Left lung (tissue), 10 donors: ENCODE data around the gene DNM3. TPM values are rescaled to one million over a fixed set of nuclear protein-coding genes. Genes with fewer than 3 reads are reported as not detected.
A peak's percentile ranks its signal among the peaks of the same experiment; 100 is the strongest.

Experiments used
- ATAC-seq: fragments of 200-7000 bp; cut with Tn5 transposase; one replicate; pipeline ENCODE4 v1.9.1; 2020; ENCODE audit warnings: moderate library complexity
- DNase-seq, 4 donors: peaks; one replicate each; pipeline ENCODE4 v3.0.0-alpha.2; 2013 to 2020
- H3K27ac ChIP-seq, 2 donors: fragments of 200-600 bp; sonication (generic) in 1 of 2; one replicate each; pipeline versions ENCODE4 v1.5.0 to v1.8.0; 2020 to 2021
- H3K27me3 ChIP-seq, 2 donors: fragments of 200-600 bp; sonication (generic) in 1 of 2; one replicate each; pipeline versions ENCODE4 v1.5.0 to v1.8.0; 2020 to 2021
- H3K36me3 ChIP-seq, 2 donors: fragments of 200-600 bp; sonication (generic) in 1 of 2; one replicate each; pipeline versions ENCODE4 v1.5.0 to v1.8.0; 2020 to 2021
- H3K4me1 ChIP-seq, 2 donors: fragments of 200-600 bp; one replicate each; pipeline ENCODE4 v1.8.0; 2021
- H3K4me3 ChIP-seq, 2 donors: fragments of 200-600 bp; sonication (generic) in 1 of 2; one replicate each; pipeline versions ENCODE4 v1.5.0 to v1.8.0; 2020 to 2021; ENCODE audit warnings: mild to moderate bottlenecking in 1 of 2
- H3K9me3 ChIP-seq, 2 donors: fragments of 200-600 bp; sonication (generic) in 1 of 2; one replicate each; pipeline versions ENCODE4 v1.5.0 to v1.8.0; 2020 to 2021
- intact Hi-C, 2 donors: fragments of 100-400 bp; cut with DNase I; formaldehyde crosslinking; loops; one replicate each; pipeline versions ENCODE4 v1.11.2 to v1.14.2; 2022
- polyA plus RNA-seq, 6 donors: library from polyadenylated mRNA; unstranded; fragments of 120-200 nt; gene quantifications; one replicate each; pipeline ENCODE4 v1.2.1, GENCODE V29; 2013; ENCODE audit not compliant: insufficient read length in 6 of 6
- total RNA-seq, 2 donors: library from RNA; stranded (reverse); fragmentation: NEBNext Ultra II Directional; extraction: Animal tissue kit (Norgen Biotek cat#: 25700); gene quantifications; one replicate each; pipeline ENCODE4 v1.2.1, GENCODE V29; 2021
- TF ChIP-seq, protein P1 (sequence below), 2 donors: fragments of 200-600 bp; sonication (generic) in 1 of 2; IDR thresholded peaks; one replicate each; pipeline versions ENCODE4 v1.5.0 to v1.8.0; 2021; ENCODE audit warnings: antibody characterized with exemption in 2 of 2
- donor health status: DM: no; HTN: yes; CAD: no.
- donor health status: DM: no; HTN: no; CAD: no.

The DNM3 gene
- total and polyA plus RNA-seq, 8 donors = 5.2 to 7.7 (median 6.3) TPM

DNA sequence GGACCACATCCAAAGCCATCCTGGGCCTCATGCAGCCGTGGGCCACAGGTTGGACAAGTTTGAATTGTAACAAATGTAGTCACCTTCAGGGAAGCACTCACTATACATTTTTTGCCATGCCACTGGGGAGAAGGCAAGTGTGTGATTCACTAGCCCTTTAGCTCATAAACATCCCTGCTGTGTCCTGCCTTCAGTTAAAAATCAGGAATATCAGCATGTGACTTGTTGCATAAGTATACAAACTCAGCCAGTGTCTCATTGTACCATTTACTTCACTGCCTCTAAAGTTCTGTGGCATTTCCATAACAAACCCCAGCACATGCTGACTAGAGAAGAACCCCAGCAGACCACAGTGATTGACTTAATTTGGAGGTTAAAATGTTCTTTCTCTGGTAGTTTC, 437.2 kb downstream of the DNM3 start:
- no peak overlapping the region for H3K4me3 ChIP-seq
- H3K27ac ChIP-seq = peak overlapping the region in 1 of 2 donors; percentile 61
- TF ChIP-seq, protein P1, sequence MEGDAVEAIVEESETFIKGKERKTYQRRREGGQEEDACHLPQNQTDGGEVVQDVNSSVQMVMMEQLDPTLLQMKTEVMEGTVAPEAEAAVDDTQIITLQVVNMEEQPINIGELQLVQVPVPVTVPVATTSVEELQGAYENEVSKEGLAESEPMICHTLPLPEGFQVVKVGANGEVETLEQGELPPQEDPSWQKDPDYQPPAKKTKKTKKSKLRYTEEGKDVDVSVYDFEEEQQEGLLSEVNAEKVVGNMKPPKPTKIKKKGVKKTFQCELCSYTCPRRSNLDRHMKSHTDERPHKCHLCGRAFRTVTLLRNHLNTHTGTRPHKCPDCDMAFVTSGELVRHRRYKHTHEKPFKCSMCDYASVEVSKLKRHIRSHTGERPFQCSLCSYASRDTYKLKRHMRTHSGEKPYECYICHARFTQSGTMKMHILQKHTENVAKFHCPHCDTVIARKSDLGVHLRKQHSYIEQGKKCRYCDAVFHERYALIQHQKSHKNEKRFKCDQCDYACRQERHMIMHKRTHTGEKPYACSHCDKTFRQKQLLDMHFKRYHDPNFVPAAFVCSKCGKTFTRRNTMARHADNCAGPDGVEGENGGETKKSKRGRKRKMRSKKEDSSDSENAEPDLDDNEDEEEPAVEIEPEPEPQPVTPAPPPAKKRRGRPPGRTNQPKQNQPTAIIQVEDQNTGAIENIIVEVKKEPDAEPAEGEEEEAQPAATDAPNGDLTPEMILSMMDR (IDR thresholded peaks at IDR 0.05) = no peak
- no peak for DNase-seq
- H3K9me3 ChIP-seq = no peaks in the 10 kb centered on the region
- H3K27me3 ChIP-seq = no peaks in the 10 kb centered on the region
- no peaks in the 10 kb centered on the region for H3K36me3 ChIP-seq
- peaks cover 3 to 7% of the 10 kb centered on the region in 2 donors for H3K4me1 ChIP-seq
- intact Hi-C loops = no loop called here
- ATAC-seq = peak; percentile 63

DNA sequence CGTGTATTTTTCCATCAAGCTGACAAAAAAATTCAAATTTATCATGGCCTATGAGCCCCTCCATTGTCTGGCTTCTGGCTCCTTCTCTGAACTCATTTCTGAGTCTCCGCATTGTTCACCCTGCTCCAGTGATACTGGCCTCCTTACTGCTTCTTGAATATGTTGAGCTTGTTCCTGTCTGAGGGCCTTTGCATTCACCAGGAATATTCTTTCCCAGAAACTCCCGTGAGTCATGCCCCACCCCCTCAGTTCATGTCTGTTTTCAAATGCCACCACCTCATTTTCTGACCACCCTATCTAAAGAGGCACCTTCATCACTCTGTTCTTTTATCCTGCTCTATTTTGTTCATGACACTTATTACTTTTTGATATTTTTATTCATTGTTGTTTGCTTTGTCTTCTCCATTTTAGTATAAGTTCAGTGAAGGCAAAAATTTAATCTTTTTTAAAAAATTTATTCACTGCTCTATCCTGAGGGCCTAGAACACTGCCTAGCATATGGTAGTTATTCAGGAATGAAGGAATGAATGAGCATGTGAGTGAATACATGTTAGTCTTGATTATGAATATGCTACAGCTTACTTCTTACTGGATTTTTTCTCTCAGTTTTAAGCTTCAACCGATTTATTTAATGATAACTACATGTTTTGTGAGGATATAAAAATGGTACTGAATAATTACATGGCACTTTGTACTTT, 438.8 kb downstream of the DNM3 start:
- no peak overlapping the region for H3K27ac ChIP-seq
- no peaks in the 10 kb centered on the region for H3K9me3 ChIP-seq
- TF ChIP-seq, protein P1 (IDR thresholded peaks at IDR 0.05) = no peak
- H3K4me3 ChIP-seq = no peak overlapping the region
- H3K36me3 ChIP-seq = no peaks in the 10 kb centered on the region
- intact Hi-C loops = no loop called here
- H3K27me3 ChIP-seq = no peaks in the 10 kb centered on the region
- peaks cover 0 to 3% of the 10 kb centered on the region in 2 donors for H3K4me1 ChIP-seq
- no peak for ATAC-seq
- DNase-seq = no peak

DNA sequence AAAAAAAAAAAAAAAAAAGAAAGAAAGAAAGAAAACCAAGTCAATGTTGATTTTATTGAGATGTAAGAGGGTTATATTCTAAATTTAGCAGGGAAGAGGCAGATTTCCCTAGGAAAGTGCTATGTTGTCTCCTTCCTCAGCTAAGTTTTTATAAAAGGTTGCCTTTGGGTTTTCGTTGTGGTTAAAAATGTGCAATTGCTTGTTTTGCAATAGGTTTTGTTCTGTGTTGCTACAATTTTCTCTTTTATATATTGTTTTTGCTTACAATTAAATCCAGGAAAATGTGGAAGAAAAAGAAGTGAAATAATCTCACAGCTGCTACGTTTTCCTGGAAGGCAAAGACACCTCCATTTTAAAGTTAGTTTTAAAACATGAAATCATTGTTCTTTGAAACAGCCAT, 442.5 kb downstream of the DNM3 start:
- intact Hi-C loops = no loop called here
- TF ChIP-seq, protein P1 (IDR thresholded peaks at IDR 0.05) = no peak
- Histone ChIP-seq H3K4me3 (no peak overlapping the region), H3K4me1 (peaks cover 7 to 9% of the 10 kb centered on the region in 2 donors), H3K27me3 (no peaks in the 10 kb centered on the region), H3K9me3 (no peaks in the 10 kb centered on the region), H3K27ac (no peak overlapping the region), H3K36me3 (no peaks in the 10 kb centered on the region)
- no peak for DNase-seq
- ATAC-seq = no peak

DNA sequence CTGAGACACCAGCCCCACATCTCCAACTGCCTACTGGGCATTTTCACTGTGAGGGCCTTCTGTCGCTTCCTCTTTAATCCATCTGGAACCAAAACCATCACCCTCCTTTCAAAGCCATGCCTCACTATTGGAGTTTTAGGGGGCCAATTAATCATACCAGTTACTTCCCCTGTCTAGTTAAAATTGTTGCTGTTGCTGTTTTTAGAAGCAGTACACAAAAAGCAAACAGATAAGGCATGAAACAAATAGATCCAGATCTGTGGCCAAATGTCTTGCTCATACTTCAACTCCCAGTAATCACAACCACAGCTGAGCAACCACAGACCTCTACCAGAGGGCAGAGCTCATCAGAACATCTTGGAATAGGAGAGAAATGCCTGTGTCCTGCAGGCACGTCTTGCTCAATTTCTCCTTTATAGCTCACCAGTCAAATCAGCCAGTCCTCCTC, 445.4 kb downstream of the DNM3 start:
- H3K27ac ChIP-seq = peak overlapping the region in 1 of 2 donors; percentile 34
- intact Hi-C loops = no loop called here

DNA sequence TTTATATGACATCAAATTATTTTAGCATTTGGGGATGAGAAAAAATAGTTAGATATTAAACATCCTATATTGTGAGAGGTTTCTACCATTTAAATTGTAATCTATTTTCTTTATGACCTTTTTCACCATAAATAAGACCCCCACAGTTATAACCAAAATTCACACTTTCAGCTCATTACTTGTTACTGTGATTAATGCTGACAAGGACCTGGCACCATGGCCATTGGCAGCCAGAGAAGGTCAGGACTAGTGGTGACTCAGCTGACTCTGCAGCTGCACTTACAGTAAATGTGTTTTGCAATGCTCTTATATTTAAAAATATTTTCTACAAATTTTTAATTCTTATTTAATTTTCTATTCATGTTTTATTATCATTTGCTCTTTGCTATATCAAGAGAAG, 445.9 kb downstream of the DNM3 start:
- intact Hi-C loops = no loop called here
- H3K36me3 ChIP-seq = no peaks in the 10 kb centered on the region
- H3K27ac ChIP-seq = peak overlapping the region in 1 of 2 donors; percentile 34
- DNase-seq = peak in 1 of 4 donors; percentile 64
- H3K4me3 ChIP-seq = no peak overlapping the region
- TF ChIP-seq, protein P1 (IDR thresholded peaks at IDR 0.05) = no peak
- H3K27me3 ChIP-seq = no peaks in the 10 kb centered on the region
- no peaks in the 10 kb centered on the region for H3K9me3 ChIP-seq
- ATAC-seq = peak; percentile 85
- peaks cover 7 to 9% of the 10 kb centered on the region in 2 donors for H3K4me1 ChIP-seq

More for the DNA sequence above, 445.4 kb downstream of the DNM3 start:
- Histone ChIP-seq H3K36me3 (no peaks in the 10 kb centered on the region), H3K4me1 (peaks cover 7 to 9% of the 10 kb centered on the region in 2 donors), H3K4me3 (no peak overlapping the region), H3K27me3 (no peaks in the 10 kb centered on the region), H3K9me3 (no peaks in the 10 kb centered on the region)
- peak; percentile 77 for ATAC-seq
- TF ChIP-seq, protein P1 (IDR thresholded peaks at IDR 0.05) = no peak
- peak in 1 of 4 donors; percentile 41 for DNase-seq
